Heart left ventricle (tissue), 13 donors: ENCODE results near the gene TRAF4.

Experiments used
- CTCF ChIP-seq, 12 donors: fragments of 200-600 bp; sonication (generic) in 4 of 12; IDR thresholded peaks; one replicate each; pipeline versions ENCODE4 v1.5.0 to v1.8.0; 2018 to 2022; ENCODE audit warnings: antibody characterized with exemption in 12 of 12, mild to moderate bottlenecking in 5 of 12
- POLR2A ChIP-seq, 2 donors: fragments of 450-650 bp; IDR thresholded peaks; one replicate each; pipeline ENCODE4 v1.6.1; 2017; ENCODE audit warnings: antibody characterized with exemption in 2 of 2, mild to moderate bottlenecking in 2 of 2, moderate library complexity in 2 of 2
- donor health status: ischemic (EF 13 %, LVEDD 7.1; RV severe dilation, severe dysfunction).
- donor health status: DM: no; HTN: yes; CAD: no.
- donor health status: DM: no; HTN: no; CAD: no.
- donor health status: ischemic (EF 25% LVEDD 6.9; RV normal size, moderate dysfunction).
- donor health status: ischemic (EF 25% LVEDD 5.7; RV mildly dilated, moderate dysfunction).
- donor health status: ischemic (EF 35%, LVEDD 5.7; RV mildly dilated, moderate dysfunction).
- donor health status: nonischemic (EF 11% LVEDD 7.7; RV severe dilation, severe dysfunction).
- donor health status: DM: yes; HTN: yes; CAD: no.
- donor health status: PGD.
- donor health status: ischemic (EF 29% LVEDD 5.4; RV normal size, mild dysfunction).
- donor health status: nonischemic (EF 23%, LVEDD 6.1; RV moderate dilation, normal function).

DNA sequence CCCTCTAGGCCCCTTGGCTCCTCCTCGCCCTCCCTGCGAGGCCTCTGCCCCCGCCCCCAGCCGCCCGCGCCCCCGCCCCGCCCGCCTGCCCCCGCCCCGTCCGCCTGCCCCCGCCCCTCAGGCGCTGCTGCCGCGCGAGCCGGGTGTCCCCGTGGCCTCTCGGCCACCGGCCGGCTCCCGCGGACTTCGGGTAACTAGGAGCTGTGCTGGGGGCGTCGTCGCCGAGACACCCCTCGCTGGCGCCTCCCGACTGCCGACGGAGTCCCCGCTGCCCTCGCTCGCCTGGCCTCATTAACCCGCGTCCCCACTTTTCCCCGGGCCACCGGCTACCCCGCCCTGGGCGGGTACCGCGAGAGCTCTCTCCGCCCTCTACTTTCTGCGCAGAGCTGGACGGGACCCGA lies 17.6 kb upstream of the TRAF4 start, which contains the start of gene TLCD1:
- TF ChIP-seq POLR2A (IDR thresholded peaks at IDR 0.05) (no peak), CTCF (IDR thresholded peaks at IDR 0.05) (no peak)
